ENCODE measurements around the gene KCNQ1.

DNA sequence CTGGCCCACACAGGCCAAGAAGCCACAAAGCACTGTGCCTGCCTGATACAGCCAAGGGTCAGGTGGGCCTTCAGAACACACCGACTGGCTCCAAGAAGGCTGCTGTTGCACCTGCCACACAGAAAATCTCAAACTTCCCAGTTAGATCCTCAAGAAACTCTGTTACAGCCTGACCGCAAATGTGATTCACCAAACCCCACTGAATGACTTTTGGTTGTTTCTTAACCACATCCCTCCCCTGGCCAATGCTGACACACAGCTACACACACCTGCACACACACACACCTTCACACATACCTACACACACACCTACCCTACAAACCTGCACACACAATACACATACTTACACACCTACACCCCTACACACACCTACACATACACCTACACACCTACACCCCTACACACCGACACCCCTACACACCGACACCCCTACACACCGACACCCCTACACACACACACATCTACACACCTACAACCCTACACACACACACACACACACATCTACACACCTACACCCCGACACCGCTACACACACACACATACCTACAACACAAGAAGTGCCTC, 409.3 kb downstream of the KCNQ1 start:
- TF ChIP-seq POLR2A (IDR thresholded peaks at IDR 0.05; ENCODE audit: low read length) (no peak), GATA1 (IDR thresholded peaks at IDR 0.05; ENCODE audit: low read depth, low read length) (no peak)
